Measurements from ENCODE around the gene SNCAIP. TPM values are rescaled to one million over a fixed set of nuclear protein-coding genes. Genes with fewer than 3 reads are reported as not detected.

SNCAIP gene
- total RNA-seq, 4 donors from 2014 or later: 0.83 to 4.2 (median 2.9) TPM

DNA sequence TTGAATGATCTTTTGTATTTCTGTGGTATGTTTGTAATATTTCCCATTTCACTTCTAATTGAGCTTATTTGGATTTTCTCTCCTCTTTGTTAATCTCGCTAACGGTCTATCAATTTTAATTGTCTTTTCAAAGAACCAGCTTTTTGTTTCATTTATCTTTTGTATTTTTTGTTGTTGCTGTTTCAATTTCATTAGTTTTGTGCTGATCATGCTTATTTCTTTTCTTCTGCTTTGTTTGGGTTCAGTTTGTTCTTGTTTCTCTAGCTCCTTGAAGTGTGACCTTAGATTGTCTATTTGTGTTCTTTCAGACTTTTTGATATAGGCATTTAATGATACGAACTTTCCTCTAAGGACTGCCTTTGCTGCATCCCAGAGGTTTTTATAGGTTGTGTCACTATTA lies 28.4 kb upstream of the SNCAIP start:
- intact Hi-C loops (cut with DNase I): no loop called here
- H3K9me3 ChIP-seq: no peaks in the 10 kb centered on the region
- no peak for DNase-seq (ENCODE audit: extremely low spot score)
- no peaks in the 10 kb centered on the region for H3K36me3 ChIP-seq
- H3K27ac ChIP-seq (replicated peaks in 1 of 4): no peak overlapping the region
- no peak for TF ChIP-seq EP300 (IDR thresholded peaks at IDR 0.05)
- TF ChIP-seq, protein P1, sequence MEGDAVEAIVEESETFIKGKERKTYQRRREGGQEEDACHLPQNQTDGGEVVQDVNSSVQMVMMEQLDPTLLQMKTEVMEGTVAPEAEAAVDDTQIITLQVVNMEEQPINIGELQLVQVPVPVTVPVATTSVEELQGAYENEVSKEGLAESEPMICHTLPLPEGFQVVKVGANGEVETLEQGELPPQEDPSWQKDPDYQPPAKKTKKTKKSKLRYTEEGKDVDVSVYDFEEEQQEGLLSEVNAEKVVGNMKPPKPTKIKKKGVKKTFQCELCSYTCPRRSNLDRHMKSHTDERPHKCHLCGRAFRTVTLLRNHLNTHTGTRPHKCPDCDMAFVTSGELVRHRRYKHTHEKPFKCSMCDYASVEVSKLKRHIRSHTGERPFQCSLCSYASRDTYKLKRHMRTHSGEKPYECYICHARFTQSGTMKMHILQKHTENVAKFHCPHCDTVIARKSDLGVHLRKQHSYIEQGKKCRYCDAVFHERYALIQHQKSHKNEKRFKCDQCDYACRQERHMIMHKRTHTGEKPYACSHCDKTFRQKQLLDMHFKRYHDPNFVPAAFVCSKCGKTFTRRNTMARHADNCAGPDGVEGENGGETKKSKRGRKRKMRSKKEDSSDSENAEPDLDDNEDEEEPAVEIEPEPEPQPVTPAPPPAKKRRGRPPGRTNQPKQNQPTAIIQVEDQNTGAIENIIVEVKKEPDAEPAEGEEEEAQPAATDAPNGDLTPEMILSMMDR (IDR thresholded peaks at IDR 0.05): no peak
- TF ChIP-seq POLR2A (IDR thresholded peaks at IDR 0.05; ENCODE audit: low read depth): no peak
- no peak for TF ChIP-seq POLR2AphosphoS5 (IDR thresholded peaks at IDR 0.05)
- 93% methylated on average over 3 of the region's 3 CpGs for WGBS
- H3K4me3 ChIP-seq: no peak overlapping the region
- H3K27me3 ChIP-seq: no peaks in the 10 kb centered on the region
- no peaks in the 10 kb centered on the region for H3K4me1 ChIP-seq

GRCh38 chr5:122286541-122286940 lies 25.5 kb upstream of the SNCAIP start:
- Histone ChIP-seq H3K27ac (replicated peaks in 1 of 4) (no peak overlapping the region), H3K4me1 (peaks cover 0 to 8% (median 5%) of the 10 kb centered on the region in 4 donors), H3K27me3 (no peaks in the 10 kb centered on the region), H3K9me3 (no peaks in the 10 kb centered on the region), H3K4me3 (no peak overlapping the region), H3K36me3 (no peaks in the 10 kb centered on the region)
- intact Hi-C loops (cut with DNase I): no loop called here
- TF ChIP-seq POLR2AphosphoS5 (IDR thresholded peaks at IDR 0.05): no peak
- TF ChIP-seq, protein P1 (IDR thresholded peaks at IDR 0.05): no peak
- TF ChIP-seq POLR2A (IDR thresholded peaks at IDR 0.05; ENCODE audit: low read depth): no peak
- TF ChIP-seq EP300 (IDR thresholded peaks at IDR 0.05): no peak
- DNase-seq (ENCODE audit: extremely low spot score): no peak
- 58% methylated on average over 4 of the region's 4 CpGs for WGBS

DNA sequence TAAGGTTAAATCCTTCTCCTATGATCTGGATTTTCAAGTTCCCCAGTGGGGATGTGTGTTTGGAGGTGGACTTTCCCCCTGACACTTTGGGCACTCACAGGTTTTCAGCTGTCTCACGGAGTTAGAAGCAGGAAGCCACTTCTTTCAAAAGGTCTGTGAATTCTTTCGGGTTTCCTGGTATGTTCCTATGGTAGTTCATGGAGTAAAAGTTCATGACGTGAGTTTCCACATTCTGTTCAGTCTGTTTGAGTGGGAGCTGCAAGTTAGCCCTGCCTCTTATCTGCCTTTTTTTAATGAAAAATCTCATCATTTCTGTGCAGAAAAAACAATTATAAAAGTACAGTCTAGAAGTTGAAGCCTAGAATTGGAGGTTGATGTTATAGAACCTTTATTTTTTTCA lies 24.9 kb upstream of the SNCAIP start:
- intact Hi-C loops (cut with DNase I): no loop called here
- WGBS: 74% methylated on average over 3 of the region's 3 CpGs
- DNase-seq (ENCODE audit: extremely low spot score): no peak
- peaks cover 0 to 11% (median 9%) of the 10 kb centered on the region in 4 donors for H3K4me1 ChIP-seq
- TF ChIP-seq POLR2A (IDR thresholded peaks at IDR 0.05; ENCODE audit: low read depth): no peak
- no peak for TF ChIP-seq EP300 (IDR thresholded peaks at IDR 0.05)
- TF ChIP-seq, protein P1 (IDR thresholded peaks at IDR 0.05): no peak
- TF ChIP-seq POLR2AphosphoS5 (IDR thresholded peaks at IDR 0.05): no peak
- H3K27me3 ChIP-seq: no peaks in the 10 kb centered on the region
- H3K36me3 ChIP-seq: no peaks in the 10 kb centered on the region
- no peak overlapping the region for H3K27ac ChIP-seq (replicated peaks in 1 of 4)
- H3K4me3 ChIP-seq: no peak overlapping the region
- no peaks in the 10 kb centered on the region for H3K9me3 ChIP-seq

DNA sequence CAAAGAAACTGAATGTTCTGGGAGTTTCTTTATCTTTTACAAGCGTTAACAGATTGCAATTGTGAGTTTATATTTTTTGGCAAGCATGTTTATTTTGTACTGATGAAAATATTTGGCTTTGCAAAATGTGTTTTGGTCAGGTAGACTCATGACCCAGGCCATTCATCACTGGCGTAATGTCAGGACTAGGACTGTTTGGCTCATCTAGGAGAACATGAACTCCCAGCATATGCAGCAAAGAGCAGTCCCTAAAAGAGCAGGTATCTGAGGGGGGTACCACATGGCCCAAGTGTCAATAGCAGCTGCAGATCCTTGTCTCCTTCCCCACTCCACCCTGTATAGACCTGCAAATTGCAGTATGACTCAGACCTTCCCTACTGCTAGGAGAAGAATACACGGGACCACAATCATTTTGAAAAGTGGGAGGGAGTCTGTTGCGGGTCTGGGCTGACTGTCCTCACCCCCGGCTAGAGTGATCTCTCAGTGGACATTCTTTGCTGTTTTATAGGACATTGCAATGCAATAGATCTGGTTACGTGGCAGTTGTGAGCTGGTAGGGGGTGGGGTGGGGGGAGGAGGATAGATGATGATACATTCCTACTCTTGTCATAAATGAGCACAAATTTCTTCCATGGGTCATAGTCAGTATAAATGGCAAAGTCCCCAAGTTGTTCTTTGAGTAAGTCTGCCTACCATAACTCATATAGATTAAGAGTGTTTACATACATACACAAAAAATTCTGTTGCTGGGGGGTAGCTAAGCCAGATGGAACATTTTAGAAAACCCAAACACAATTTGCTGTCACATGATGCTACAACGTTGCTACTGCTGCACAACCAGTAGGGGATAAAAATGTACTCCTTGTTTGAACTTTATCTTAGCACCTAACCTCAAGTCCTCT lies 20.8 kb upstream of the SNCAIP start:
- Histone ChIP-seq H3K36me3 (no peaks in the 10 kb centered on the region), H3K4me1 (peaks cover 0 to 16% (median 12%) of the 10 kb centered on the region in 4 donors), H3K4me3 (no peak overlapping the region), H3K27me3 (no peaks in the 10 kb centered on the region), H3K27ac (replicated peaks in 1 of 4) (no peak overlapping the region), H3K9me3 (no peaks in the 10 kb centered on the region)
- 77% methylated on average over 7 of the region's 7 CpGs for WGBS
- TF ChIP-seq POLR2AphosphoS5 (IDR thresholded peaks at IDR 0.05) (no peak), EP300 (IDR thresholded peaks at IDR 0.05) (no peak), POLR2A (IDR thresholded peaks at IDR 0.05; ENCODE audit: low read depth) (no peak)
- TF ChIP-seq, protein P1 (IDR thresholded peaks at IDR 0.05): no peak
- DNase-seq (ENCODE audit: extremely low spot score): no peak
- intact Hi-C loops (cut with DNase I): no loop called here
